GM12872 (cell line): Measurements from ENCODE around the gene PCDHA10.
A peak's percentile ranks its signal among the peaks of the same experiment; 100 is the strongest.

Experiments
- TF ChIP-seq, protein P1 (sequence below): IDR thresholded peaks from 3 replicates; pipeline ENCODE4 v1.5.1; 2011; ENCODE audit warnings: low read depth, mild to moderate bottlenecking, low read length, moderate library complexity; ENCODE audit not compliant: insufficient read depth

The PCDHA10 gene, protein sequence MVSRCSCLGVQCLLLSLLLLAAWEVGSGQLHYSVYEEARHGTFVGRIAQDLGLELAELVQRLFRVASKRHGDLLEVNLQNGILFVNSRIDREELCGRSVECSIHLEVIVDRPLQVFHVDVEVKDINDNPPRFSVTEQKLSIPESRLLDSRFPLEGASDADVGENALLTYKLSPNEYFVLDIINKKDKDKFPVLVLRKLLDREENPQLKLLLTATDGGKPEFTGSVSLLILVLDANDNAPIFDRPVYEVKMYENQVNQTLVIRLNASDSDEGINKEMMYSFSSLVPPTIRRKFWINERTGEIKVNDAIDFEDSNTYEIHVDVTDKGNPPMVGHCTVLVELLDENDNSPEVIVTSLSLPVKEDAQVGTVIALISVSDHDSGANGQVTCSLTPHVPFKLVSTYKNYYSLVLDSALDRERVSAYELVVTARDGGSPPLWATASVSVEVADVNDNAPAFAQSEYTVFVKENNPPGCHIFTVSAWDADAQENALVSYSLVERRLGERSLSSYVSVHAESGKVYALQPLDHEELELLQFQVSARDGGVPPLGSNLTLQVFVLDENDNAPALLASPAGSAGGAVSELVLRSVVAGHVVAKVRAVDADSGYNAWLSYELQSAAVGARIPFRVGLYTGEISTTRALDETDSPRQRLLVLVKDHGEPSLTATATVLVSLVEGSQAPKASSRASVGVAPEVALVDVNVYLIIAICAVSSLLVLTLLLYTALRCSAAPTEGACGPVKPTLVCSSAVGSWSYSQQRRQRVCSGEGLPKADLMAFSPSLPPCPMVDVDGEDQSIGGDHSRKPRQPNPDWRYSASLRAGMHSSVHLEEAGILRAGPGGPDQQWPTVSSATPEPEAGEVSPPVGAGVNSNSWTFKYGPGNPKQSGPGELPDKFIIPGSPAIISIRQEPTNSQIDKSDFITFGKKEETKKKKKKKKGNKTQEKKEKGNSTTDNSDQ

DNA sequence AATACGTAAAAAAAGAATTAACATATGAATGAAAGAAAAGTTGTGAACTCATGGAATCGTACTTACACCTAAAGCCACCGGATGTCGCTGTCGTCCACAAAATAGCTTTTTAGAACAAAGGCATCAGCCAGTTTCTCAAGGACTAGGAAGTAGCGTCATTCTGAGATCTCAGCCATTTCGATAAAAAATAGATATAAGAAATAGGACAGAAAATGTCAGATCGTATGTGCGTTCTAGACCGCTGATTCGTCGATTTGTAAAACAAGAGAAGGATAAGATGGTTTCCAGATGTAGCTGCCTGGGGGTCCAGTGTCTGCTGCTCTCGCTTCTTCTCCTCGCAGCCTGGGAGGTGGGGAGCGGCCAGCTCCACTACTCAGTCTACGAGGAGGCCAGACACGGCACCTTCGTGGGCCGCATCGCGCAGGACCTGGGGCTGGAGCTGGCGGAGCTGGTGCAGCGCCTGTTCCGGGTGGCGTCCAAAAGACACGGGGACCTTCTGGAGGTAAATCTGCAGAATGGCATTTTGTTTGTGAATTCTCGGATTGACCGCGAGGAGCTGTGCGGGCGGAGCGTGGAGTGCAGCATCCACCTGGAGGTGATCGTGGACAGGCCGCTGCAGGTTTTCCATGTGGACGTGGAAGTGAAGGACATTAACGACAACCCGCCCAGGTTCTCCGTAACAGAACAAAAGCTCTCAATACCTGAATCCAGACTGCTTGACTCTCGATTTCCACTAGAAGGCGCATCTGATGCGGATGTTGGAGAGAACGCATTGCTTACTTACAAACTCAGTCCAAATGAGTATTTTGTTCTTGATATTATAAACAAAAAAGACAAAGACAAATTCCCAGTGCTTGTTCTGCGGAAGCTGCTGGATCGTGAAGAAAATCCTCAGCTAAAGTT lies at the start of gene PCDHA10:
PCDHA10 (plus strand) TSS at position 126 of the 903 bp plus-strand sequence; CDS start at position 278, 152 bp downstream.
- TF ChIP-seq, protein P1, sequence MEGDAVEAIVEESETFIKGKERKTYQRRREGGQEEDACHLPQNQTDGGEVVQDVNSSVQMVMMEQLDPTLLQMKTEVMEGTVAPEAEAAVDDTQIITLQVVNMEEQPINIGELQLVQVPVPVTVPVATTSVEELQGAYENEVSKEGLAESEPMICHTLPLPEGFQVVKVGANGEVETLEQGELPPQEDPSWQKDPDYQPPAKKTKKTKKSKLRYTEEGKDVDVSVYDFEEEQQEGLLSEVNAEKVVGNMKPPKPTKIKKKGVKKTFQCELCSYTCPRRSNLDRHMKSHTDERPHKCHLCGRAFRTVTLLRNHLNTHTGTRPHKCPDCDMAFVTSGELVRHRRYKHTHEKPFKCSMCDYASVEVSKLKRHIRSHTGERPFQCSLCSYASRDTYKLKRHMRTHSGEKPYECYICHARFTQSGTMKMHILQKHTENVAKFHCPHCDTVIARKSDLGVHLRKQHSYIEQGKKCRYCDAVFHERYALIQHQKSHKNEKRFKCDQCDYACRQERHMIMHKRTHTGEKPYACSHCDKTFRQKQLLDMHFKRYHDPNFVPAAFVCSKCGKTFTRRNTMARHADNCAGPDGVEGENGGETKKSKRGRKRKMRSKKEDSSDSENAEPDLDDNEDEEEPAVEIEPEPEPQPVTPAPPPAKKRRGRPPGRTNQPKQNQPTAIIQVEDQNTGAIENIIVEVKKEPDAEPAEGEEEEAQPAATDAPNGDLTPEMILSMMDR, result no peak

DNA sequence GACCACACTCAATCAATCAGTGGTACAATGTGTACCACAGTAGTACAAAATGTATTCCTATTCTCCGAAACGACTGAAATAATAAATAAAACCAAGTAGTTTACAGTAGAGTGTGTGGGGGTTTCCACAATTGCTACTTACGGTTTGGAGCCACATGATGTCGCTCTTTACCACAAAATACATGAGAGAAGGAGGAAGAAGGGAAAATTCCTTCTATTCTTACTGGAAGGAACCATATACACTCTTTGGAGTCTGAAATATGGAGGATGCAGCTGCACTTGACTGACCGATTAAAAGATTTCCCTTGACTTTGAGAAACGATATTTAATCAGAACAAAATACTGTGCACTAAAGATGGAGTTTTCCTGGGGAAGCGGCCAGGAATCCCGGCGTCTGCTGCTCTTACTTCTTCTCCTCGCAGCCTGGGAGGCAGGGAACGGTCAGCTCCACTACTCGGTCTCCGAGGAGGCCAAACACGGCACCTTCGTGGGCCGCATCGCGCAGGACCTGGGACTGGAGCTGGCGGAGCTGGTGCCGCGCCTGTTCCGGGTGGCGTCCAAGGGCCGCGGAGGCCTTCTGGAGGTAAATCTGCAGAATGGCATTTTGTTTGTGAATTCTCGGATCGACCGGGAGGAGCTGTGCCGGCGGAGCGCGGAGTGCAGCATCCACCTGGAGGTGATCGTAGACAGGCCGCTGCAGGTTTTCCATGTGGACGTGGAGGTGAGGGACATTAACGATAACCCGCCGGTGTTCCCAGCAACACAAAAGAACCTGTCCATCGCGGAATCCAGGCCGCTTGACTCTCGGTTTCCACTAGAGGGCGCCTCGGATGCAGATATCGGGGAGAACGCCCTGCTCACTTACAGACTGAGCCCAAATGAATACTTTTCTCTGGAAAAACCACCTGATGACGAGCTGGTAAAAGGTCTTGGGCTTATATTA lies 48.6 kb upstream of the PCDHA10 start, which contains the start of gene PCDHA4:
PCDHA4 (plus strand) TSS at position 235 of the 942 bp plus-strand sequence.
- TF ChIP-seq, protein P1, result peak; percentile 42; the same call in 2 of the 3 replicates

DNA sequence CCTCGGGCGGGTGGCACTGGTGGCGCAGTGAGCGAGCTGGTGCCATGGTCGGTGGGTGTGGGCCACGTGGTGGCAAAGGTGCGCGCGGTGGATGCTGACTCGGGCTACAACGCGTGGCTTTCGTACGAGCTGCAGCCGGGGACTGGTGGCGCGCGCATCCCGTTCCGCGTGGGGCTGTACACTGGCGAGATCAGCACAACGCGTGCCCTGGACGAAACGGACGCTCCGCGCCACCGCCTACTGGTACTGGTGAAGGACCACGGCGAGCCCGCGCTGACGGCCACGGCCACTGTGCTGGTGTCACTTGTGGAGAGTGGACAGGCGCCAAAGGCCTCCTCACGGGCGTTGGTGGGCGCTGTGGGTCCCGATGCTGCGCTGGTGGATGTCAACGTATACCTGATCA lies 46.8 kb upstream of the PCDHA10 start:
- TF ChIP-seq, protein P1, result no peak

DNA sequence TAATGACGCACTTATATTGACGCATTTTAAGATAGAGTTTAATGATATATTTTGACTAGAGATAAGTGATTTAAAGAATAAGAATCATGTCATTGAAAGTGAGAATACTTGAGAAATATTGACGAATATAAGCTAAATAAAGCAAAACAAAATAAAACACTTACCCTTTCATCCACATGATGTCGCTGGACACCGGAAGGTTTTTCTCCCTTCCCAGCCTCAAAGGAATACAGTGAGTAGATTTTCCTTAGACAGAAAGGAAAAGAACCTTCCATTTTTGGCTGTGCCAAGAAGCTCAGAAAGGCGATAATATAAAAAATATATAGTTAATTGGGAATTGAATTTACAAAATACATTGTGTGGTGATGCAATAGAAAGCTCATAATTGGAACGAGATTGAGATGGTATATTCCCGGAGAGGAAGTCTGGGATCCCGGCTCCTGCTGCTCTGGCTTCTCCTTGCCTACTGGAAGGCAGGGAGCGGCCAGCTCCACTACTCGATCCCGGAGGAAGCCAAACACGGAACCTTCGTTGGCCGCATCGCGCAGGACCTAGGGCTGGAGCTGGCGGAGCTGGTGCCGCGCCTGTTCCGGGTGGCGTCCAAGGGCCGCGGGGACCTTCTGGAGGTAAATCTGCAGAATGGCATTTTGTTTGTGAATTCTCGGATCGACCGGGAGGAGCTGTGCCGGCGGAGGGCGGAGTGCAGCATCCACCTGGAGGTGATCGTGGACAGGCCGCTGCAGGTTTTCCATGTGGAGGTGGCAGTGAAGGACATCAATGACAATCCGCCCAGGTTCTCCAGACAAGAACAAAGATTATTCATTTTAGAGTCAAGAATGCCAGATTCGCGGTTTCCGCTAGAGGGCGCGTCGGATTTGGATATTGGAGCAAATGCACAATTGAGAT lies 34.1 kb upstream of the PCDHA10 start, which contains the start of gene PCDHA5:
PCDHA5 (plus strand) TSS at position 239 of the 906 bp plus-strand sequence.
- TF ChIP-seq, protein P1, result no peak

DNA sequence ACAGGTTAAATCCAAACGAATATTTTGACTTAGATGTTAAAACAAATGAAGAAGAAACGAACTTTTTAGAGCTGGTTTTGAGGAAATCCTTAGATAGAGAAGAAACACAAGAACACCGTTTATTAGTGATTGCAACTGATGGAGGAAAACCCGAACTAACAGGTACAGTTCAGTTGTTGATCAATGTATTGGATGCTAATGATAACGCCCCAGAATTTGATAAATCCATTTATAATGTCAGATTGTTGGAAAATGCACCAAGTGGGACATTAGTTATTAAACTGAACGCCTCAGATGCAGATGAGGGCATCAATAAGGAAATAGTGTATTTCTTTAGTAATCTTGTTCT lies 33.4 kb upstream of the PCDHA10 start:
- TF ChIP-seq, protein P1, result no peak
